Measurements from ENCODE around the gene SPPL3.
"Not testable (repeated sequence)": the region's sequence is repeated elsewhere in the genome, so short reads cannot be mapped to it uniquely, and the experiment has no call there.

The SPPL3 gene

DNA sequence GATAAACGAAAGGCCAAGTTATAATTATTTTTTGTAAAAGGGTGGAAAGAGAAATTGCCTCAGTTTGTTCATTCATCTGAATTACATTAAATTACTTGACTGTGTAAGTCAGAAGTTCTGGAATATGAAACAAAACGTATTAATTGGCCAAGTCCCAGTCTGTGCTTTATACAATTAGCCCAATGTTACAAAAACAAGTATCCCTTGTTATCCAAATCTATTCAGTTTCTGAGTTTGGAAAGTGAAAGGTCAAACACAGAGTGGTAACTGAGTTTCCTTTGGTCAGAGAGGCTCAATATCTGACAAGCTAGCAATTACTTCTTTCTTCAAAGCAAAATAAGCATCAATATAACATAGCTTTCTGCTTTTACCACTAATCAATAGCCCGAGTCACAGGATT lies 62.6 kb downstream of the SPPL3 start:
- no peak for DNase-seq

DNA sequence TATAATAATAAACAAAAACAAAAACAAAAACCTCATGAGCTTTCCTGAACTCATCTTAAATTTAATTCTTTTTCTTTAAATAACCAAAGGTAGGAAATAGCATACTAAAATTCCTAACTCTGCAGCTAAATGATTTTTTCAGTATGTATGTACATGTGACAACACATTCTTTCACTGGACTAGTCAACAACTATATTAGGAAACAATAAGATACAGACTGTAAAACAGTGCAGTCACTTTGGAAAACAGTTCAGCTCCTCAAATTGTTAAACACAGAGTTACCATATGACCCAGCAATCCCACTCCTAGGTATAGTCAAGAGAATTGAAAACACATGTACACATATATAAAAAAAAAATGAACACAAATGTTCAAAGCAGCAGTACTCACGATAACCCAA lies 64.7 kb downstream of the SPPL3 start:
- DNase-seq, result no peak

DNA sequence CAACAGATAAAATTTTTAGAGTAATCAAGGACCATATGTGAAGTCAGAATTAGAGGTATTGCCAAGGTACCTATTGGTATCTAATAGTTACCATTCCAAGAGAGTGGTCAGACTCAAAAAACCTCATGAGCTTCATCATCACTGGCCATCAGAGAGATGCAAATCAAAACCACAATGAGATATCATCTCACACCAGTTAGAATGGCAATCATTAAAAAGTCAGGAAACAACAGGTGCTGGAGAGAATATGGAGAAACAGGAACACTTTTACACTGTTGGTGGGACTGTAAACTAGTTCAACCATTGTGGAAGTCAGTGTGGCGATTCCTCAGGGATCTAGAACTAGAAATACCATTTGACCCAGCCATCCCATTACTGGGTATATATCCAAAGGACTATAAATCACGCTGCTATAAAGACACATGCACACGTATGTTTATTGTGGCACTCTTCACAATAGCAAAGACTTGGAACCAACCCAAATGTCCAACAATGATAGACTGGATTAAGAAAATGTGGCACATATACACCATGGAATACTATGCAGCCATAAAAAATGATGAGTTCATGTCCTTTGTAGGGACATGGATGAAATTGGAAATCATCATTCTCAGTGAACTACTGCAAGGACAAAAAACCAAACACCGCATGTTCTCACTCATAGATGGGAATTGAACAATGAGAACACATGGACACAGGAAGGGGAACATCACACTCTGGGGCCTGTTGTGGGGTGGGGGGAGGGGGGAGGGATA lies 65.4 kb downstream of the SPPL3 start:
- not testable (repeated sequence) for DNase-seq

DNA sequence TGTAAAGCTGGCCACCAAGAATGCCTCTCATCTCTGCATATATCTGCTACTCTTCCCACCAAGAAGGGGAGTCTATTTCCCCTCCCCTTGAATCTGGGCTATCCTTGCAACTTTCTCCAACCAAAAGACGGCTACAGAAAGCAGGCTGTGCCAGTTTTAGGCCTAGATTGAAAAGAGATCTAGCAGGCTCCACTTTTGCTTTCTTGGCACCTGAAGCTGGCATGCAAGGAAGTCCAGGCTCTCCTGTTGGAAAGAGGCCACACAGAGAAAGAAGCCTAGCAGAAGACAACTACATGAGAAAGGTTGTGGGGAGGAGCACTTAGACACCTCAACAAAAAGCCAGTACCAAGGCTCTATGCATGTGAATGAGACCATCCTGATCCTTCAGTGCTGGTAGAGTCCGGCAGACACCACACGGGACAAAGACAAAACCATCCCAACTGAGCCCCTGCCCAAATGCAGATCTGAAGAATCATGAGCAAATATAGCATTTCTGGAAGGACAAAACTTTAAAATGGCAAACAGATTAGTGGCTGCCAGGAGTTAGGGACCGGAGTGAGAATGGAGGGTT lies 68.0 kb downstream of the SPPL3 start:
- no peak for DNase-seq

DNA sequence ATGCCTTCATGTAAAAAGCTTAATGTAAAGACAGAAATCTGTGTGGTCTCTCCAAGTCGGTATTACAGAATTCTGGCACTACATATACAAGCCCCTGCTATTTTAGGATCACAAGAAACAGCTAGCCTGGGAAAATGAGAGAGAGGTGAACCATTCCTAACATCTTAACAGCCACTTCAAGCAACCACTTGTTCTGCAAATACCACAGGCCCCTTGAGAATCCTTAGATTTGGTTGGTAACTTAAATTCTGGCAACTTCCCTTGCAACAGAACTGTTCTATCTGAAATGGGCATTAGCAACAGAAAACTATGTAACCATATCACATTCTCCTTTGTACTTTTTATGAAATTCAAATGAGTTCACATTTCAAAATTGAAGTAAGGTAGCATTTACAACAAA lies 68.5 kb downstream of the SPPL3 start:
- DNase-seq, result no peak

DNA sequence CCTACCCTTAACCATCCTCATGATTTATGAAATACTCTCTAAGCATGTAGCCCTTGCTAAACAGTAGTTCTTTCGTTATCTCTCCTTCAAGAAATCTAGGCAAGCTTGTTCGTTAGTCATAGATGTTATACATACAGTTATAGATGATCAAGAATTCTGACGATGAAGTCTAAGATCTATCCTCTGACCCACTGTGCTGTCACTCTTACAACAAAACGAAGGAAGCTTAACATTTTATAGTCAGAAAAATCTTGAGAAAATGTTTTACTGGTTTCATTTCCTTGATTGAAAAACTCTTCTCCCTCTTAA lies 68.9 kb downstream of the SPPL3 start:
- no peak for DNase-seq

- no peak for DNase-seq
Measured at GRCh38 chr12:120834489-120835303, 69.5 kb downstream of the SPPL3 start.

DNA sequence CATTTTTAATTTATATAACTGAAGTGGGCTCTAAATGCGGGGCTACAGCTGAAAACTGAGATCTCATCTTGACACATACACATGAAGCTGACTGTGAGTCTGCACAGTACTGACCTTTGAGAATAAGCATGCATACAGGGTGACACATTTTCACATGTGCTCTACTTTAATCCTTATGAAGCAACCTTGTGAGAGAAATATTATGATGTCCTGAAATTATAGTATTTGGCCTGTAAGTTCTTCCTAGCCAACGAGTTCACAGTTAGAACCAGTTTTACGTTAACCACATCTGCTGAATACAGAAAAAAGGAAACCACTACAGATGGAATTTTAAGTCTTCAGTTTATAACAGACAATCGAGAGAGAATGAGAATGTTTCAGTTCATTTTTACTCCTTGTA lies 70.3 kb downstream of the SPPL3 start:
- DNase-seq, result no peak

GRCh38 chr12:120832737-120833136 lies 71.4 kb downstream of the SPPL3 start:
- DNase-seq, result no peak

- DNase-seq, result no peak
Measured at GRCh38 chr12:120831648-120832267, 72.4 kb downstream of the SPPL3 start.

- DNase-seq, result no peak
Measured at GRCh38 chr12:120830966-120831365, 73.2 kb downstream of the SPPL3 start.

DNA sequence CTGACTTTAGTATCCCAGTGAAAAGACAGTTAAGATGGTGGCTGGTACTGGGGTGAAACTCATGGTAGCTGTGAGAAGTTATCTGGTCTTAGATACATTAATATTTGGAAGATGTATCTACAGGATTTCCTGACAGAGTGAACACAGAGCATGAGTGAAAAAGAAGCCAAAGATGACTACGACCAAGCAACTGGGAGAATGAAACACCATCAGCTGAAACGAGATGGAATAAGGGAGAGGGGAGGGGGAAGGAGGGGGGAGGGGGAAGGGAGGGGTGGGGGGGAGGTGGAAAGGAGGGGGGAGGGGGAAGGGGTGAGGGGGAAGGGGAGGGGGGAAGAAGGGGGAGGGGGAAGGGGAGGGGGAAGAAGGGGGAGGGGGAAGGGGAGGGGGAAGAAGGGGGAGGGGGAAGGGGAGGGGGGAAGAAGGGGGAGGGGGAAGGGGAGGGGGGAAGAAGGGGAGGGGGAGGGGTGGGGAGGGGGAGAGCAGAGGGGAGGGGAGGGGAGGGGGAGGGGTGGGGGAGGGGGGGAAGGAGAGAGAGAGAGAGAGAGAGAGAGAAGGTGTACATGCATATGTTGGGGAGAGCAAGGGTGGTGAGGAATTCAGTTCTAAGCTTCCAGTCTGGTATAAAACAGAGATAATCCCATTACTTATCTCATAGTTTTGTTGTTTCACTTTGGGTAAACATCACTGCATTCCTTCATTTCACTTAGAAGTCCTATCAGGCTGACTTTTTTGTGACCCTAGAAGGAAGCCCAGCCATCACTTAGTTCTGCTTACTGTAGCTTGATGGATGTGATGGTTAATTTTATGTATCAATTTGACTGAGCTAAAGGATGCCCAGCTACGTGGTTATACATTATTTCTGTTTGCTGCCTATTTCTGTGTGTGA lies 73.9 kb downstream of the SPPL3 start:
- no peak for DNase-seq

- DNase-seq, result no peak
Measured at GRCh38 chr12:120826335-120826734, 77.8 kb downstream of the SPPL3 start.

DNA sequence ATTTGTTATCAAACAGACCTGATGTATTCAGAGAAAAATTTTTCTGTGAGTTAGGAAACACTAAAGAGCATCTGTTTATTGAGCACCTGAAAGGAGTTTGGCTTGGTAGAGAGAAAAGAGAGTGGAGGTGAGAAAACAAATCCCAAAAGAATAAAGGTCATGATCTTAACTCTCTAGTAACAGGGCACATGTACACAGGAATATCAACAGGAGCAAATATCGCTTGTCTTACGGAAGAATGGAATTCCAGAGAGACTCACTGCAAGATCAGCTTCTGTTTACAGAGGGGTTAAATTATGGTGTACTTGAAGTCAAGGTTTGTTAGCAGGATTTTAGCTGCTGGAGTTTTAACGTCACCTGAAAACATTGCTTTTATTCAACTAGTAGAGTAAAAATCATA lies 78.8 kb downstream of the SPPL3 start:
- DNase-seq, result no peak

GRCh38 chr12:120822832-120823503 lies 81.2 kb downstream of the SPPL3 start:
- peak; percentile 95 for DNase-seq

DNA sequence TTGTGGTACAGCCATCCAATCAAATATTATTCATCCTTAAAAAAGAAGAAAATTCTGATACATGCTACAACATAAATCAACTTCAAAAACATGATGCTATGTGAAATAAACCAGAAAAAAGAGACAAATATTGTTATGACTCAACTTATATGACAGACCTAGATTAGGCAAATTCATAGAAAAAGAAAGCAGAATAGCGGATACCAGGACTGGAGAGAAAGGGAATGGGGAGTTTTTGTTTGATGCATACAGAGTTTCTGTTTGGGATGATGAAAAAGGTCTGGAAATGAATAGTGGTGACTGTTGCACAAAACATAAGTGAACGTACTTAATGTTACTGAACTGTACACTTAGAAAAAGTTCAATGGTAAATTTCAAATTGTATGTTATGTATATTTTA lies 82.3 kb downstream of the SPPL3 start:
- DNase-seq, result no peak

DNA sequence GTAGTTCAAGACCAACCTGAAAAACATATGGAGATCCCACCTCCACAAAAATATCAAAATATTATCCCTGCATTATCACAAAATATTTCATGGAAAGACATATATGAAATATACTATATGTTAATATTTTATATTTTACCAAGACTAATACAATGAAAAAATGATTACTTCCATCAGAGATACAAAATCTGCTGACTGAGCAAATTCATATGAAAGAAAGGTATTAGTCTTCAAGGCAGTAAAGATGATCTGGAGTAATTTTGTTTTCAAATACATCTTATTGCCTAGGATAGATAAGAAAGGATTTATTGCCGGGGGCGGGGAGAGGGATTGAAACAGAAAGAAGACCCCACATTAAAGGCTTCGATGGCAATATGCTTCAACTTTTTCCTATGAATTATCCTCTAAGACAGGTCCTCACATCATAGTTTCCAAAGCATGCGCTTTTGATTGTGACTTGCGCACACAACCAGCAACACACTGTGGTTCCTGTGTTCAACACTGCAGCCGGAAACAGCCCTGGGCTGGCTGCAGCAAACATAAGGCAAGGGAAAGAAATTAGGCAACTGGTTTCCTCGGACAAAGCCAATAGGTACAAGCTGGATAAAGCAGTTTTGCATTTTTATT lies 83.2 kb downstream of the SPPL3 start:
- DNase-seq, result no peak

- DNase-seq, result no peak
Measured at GRCh38 chr12:120818416-120818815, 85.7 kb downstream of the SPPL3 start.

GRCh38 chr12:120817559-120818330 lies 86.4 kb downstream of the SPPL3 start:
- DNase-seq, result no peak

- DNase-seq, result no peak
Measured at GRCh38 chr12:120816363-120816762, 87.8 kb downstream of the SPPL3 start.

GRCh38 chr12:120814903-120815429 lies 89.2 kb downstream of the SPPL3 start:
- DNase-seq, result no peak
